ENCODE measurements around the gene HERPUD2. TPM values are rescaled to one million over a fixed set of nuclear protein-coding genes. Genes with fewer than 3 reads are reported as not detected.

Gene HERPUD2
- total RNA-seq, 4 donors from 2014 or later = 20.1 to 31.5 (median 26.8) TPM

DNA sequence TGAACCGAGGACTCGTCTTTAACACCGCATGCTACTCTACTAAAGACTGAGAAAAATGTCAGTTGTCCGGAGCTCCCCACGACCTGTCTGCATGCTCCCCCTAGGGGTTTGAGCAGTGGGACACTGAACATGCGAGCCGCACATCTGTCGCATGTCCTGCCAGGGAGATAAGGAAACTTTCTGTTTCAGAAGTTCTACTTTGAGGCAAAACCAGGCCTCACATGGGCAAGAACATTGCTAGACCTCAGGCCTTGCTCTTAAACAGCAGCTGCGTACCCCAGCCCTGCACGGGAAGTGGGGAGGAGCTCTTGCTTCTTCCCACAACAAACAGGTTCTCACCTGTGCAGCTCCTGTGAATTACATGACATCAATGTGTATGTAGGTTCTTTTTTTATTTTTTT, 30.3 kb upstream of the HERPUD2 start:
- Histone ChIP-seq H3K27ac (peak overlapping the region in 3 of 4 donors; percentile 52 to 84 (median 83)), H3K9me3 (no peaks in the 10 kb centered on the region), H3K36me3 (no peaks in the 10 kb centered on the region), H3K4me1 (peaks cover 0 to 47% (median 12%) of the 10 kb centered on the region in 4 donors), H3K27me3 (no peaks in the 10 kb centered on the region), H3K4me3 (peak overlapping the region in 1 of 4 donors; percentile 7)
- peak in 2 of 3 donors; percentile 85 to 93 for DNase-seq
- no peak for TF ChIP-seq POLR2A (IDR thresholded peaks at IDR 0.05)
- TF ChIP-seq, protein P1, sequence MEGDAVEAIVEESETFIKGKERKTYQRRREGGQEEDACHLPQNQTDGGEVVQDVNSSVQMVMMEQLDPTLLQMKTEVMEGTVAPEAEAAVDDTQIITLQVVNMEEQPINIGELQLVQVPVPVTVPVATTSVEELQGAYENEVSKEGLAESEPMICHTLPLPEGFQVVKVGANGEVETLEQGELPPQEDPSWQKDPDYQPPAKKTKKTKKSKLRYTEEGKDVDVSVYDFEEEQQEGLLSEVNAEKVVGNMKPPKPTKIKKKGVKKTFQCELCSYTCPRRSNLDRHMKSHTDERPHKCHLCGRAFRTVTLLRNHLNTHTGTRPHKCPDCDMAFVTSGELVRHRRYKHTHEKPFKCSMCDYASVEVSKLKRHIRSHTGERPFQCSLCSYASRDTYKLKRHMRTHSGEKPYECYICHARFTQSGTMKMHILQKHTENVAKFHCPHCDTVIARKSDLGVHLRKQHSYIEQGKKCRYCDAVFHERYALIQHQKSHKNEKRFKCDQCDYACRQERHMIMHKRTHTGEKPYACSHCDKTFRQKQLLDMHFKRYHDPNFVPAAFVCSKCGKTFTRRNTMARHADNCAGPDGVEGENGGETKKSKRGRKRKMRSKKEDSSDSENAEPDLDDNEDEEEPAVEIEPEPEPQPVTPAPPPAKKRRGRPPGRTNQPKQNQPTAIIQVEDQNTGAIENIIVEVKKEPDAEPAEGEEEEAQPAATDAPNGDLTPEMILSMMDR (IDR thresholded peaks at IDR 0.05) = peak in 5 of 6 experiments; percentile 5 to 38 (median 28)

DNA sequence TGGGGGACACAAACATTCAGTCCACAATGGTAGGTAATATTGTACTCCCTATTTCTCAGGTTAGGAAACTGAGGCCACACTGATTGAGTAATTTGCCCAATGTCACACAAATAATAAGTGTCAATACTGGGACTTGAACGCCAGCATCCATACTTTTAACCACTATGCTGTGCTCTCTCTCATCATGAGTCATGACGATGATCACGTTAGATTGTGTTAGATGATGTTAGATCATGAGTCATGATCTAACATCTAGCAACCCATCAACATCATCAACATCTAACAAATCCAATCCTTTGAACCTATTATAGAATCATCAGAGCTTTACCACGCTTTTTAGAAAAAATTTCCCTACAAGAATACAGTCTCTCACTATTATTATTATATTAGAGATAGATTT, 28.1 kb upstream of the HERPUD2 start:
- TF ChIP-seq, protein P1 (IDR thresholded peaks at IDR 0.05) = peak in 1 of 6 experiments; percentile 7
- TF ChIP-seq POLR2A (IDR thresholded peaks at IDR 0.05) = no peak
- H3K9me3 ChIP-seq = no peaks in the 10 kb centered on the region
- no peak for DNase-seq

DNA sequence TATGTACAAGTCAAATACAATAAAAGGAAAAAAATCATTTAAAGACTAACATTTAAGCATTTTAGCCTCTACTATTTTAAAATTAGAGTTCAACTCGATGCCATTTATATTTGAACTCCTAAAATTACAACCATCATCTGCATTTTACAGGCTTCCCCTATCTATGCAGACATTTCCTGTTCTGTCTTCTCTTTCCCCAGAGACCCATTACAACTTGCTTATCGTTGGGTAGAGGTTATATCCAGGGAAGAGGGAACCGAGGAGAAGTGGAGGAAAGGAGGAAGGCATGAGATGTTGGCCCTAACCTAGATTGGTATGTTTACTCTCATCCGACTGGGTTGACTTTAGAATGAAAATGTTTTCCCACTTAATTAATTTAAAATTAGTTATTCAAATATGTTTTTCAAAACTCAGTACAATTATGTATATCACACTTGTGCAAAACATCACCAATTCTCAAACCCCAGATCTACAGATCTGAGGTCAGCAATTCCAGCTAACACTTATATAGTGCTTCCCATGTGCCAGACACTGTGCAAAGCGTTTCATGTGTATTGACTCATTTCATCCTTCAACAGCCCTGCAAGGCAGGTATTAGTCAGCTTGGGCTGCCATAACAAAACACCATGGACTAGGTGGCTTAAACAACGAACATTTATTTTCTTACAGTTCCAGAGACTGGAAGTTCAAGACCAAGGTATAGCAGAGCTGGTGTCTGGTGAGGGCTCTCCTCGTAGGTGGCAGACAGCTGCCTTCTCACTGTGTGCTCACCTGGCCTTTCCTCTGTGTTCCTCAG, 27.3 kb upstream of the HERPUD2 start:
- Histone ChIP-seq H3K9me3 (no peaks in the 10 kb centered on the region), H3K4me3 (no peak overlapping the region), H3K36me3 (no peaks in the 10 kb centered on the region), H3K4me1 (peaks cover 0 to 24% (median 9%) of the 10 kb centered on the region in 4 donors), H3K27me3 (no peaks in the 10 kb centered on the region), H3K27ac (no peak overlapping the region)
- no peak for DNase-seq
- no peak for TF ChIP-seq POLR2A (IDR thresholded peaks at IDR 0.05)
- TF ChIP-seq, protein P1 (IDR thresholded peaks at IDR 0.05) = no peak

More for the DNA sequence above, 28.1 kb upstream of the HERPUD2 start:
- H3K27ac ChIP-seq = no peak overlapping the region
- no peaks in the 10 kb centered on the region for H3K27me3 ChIP-seq
- H3K4me1 ChIP-seq = peaks cover 0 to 32% (median 12%) of the 10 kb centered on the region in 4 donors
- no peaks in the 10 kb centered on the region for H3K36me3 ChIP-seq
- H3K4me3 ChIP-seq = no peak overlapping the region

DNA sequence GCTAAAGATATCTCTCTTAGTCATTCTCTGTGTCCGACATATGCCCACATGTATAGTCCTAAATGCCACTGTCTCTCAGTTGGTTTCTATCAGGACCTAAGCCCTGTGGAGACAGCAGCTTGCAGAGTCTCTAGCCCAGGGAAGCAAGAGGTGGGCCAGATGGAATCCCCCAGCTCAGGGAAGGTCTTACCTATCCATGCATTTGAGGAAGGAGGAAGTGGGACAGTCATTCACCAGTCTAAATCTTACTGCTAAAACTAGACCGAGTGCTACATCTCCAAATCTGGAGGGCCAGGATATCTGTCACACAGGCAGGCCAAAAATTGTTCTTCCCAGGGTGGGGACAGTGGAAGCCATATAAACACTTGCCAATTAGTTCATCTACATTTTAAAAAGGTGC, 26.4 kb upstream of the HERPUD2 start:
- Histone ChIP-seq H3K36me3 (no peaks in the 10 kb centered on the region), H3K4me3 (no peak overlapping the region), H3K9me3 (no peaks in the 10 kb centered on the region), H3K27ac (no peak overlapping the region), H3K27me3 (no peaks in the 10 kb centered on the region), H3K4me1 (peaks cover 0 to 16% (median 5%) of the 10 kb centered on the region in 4 donors)
- no peak for DNase-seq
- TF ChIP-seq, protein P1 (IDR thresholded peaks at IDR 0.05) = no peak
- TF ChIP-seq POLR2A (IDR thresholded peaks at IDR 0.05) = no peak

DNA sequence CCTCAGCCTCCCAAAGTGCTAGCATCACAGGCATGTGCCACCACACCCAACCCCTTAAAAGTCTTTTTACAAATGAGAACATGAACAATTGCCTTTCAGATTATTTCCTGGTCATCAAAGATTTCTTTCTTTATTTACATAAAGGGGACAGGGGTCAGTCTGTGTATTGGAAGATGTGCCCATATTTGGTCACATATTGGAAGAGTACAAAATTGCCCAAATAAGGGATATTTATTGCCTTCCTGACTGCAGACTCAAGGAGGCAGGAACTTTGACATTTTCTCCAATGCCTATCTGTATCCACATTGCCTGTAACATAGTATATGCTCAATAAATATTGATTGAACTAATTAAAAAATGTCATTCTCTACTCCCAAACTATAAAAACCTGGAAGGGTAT, 25.9 kb upstream of the HERPUD2 start:
- peaks cover 0 to 11% (median 4%) of the 10 kb centered on the region in 4 donors for H3K4me1 ChIP-seq
- no peak overlapping the region for H3K4me3 ChIP-seq
- H3K27ac ChIP-seq = no peak overlapping the region
- TF ChIP-seq, protein P1 (IDR thresholded peaks at IDR 0.05) = no peak
- no peak for TF ChIP-seq POLR2A (IDR thresholded peaks at IDR 0.05)
- H3K36me3 ChIP-seq = no peaks in the 10 kb centered on the region
- DNase-seq = no peak
- H3K9me3 ChIP-seq = no peaks in the 10 kb centered on the region
- no peaks in the 10 kb centered on the region for H3K27me3 ChIP-seq

Data from Peyer's patch (tissue), 4 donors.